ENCODE measurements around the gene IAH1. TPM values are rescaled to one million over a fixed set of nuclear protein-coding genes. Genes with fewer than 3 reads are reported as not detected.

IAH1 gene
- total and polyA plus RNA-seq, 10 of the 15 experiments (the other 5 are each of a cell fraction or from before 2014, with no cell fraction given), result 57.4 to 125 (median 75.8) TPM

- TF ChIP-seq ZNF687 (IDR thresholded peaks at IDR 0.05) (no peak), SMARCA5 (IDR thresholded peaks at IDR 0.05) (no peak), KAT2A (conservative IDR thresholded peaks at IDR 0.05; ENCODE audit: control insufficient read depth, low read depth, low read length) (no peak), ZSCAN29 (IDR thresholded peaks at IDR 0.05) (no peak), MTA2 (IDR thresholded peaks at IDR 0.05; ENCODE audit: low read depth) (no peak), PAX8 (IDR thresholded peaks at IDR 0.05) (no peak), NFYB (IDR thresholded peaks at IDR 0.05; ENCODE audit: insufficient read depth, low read depth, low read length) (no peak), TAF1 (IDR thresholded peaks at IDR 0.05; ENCODE audit: borderline replicate concordance, low read depth, low read length) (no peak), MEF2B (IDR thresholded peaks at IDR 0.05; ENCODE audit: partially characterized antibody, poor library complexity, severe bottlenecking) (no peak), RBBP5 (conservative IDR thresholded peaks at IDR 0.05) (no peak), REST (IDR thresholded peaks at IDR 0.05; ENCODE audit: low read depth, low read length) (no peak)
- TF ChIP-seq, protein P1, sequence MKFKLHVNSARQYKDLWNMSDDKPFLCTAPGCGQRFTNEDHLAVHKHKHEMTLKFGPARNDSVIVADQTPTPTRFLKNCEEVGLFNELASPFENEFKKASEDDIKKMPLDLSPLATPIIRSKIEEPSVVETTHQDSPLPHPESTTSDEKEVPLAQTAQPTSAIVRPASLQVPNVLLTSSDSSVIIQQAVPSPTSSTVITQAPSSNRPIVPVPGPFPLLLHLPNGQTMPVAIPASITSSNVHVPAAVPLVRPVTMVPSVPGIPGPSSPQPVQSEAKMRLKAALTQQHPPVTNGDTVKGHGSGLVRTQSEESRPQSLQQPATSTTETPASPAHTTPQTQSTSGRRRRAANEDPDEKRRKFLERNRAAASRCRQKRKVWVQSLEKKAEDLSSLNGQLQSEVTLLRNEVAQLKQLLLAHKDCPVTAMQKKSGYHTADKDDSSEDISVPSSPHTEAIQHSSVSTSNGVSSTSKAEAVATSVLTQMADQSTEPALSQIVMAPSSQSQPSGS (IDR thresholded peaks at IDR 0.05; ENCODE audit: low read length), result no peak
Measured at GRCh38 chr2:9440058-9440727, 34.2 kb upstream of the IAH1 start (continued).

Measured in GM12878 (cell line).